ENCODE data around the gene ACY1. TPM values are rescaled to one million over a fixed set of nuclear protein-coding genes. Genes with fewer than 3 reads are reported as not detected.

The ACY1 gene
- total and polyA plus RNA-seq, 2 of the 13 experiments (the other 11 are each of a cell fraction or from before 2014, with no cell fraction given) = 113 to 162 TPM

- FAIRE-seq = no peak
- in situ Hi-C loops (cut with HindIII; ENCODE audit: extremely low pct_ligation_motif_present, low pct_unique_long_range_greater_than_20kb) (no loop called here), intact Hi-C loops (cut with micrococcal nuclease; ENCODE audit: unreplicated experiment) (no loop called here)
- Histone ChIP-seq H3K9me3 (ENCODE audit: low read length) (no peaks in the 10 kb centered on the region), H2AFZ (ENCODE audit: low read length) (no peak overlapping the region), H3K27ac (ENCODE audit: extremely low read length, insufficient read depth, low read length) (no peak overlapping the region), H3K36me3 (replicated peaks in 1 of 2; ENCODE audit: control insufficient read depth in 1 of 2, insufficient read depth in 2 of 2, low read length in 2 of 2) (no peaks in the 10 kb centered on the region), H3K4me3 (replicated peaks in 1 of 3; ENCODE audit: insufficient read depth in 1 of 3, low read depth in 2 of 3, low read length in 3 of 3) (no peak overlapping the region), H3K79me2 (ENCODE audit: insufficient read depth, low read length) (no peaks in the 10 kb centered on the region), H3K4me1 (ENCODE audit: insufficient read depth, low read length) (peaks cover 77% of the 10 kb centered on the region), H3K4me2 (ENCODE audit: low read depth, low read length) (no peak overlapping the region), H3K27me3 (ENCODE audit: control insufficient read depth in 1 of 2, insufficient read depth in 2 of 2, low read length in 2 of 2) (peaks cover 1 to 5% of the 10 kb centered on the region in 2 experiments; a peak in 2 of 5 replicates), H3K9ac (ENCODE audit: insufficient read depth, low read depth, low read length) (no peak overlapping the region), H4K20me1 (ENCODE audit: insufficient read depth, low read length) (no peaks in the 10 kb centered on the region)
- no peak for ATAC-seq
- no TSS peak for BruUV-seq (replicated peaks)
- WGBS (ENCODE audit: low lambda C conversion rate) = 70% methylated on average over 9 of the region's 11 CpGs
- DNase-seq (ENCODE audit: low spot score) = no peak
- ChIA-PET CTCF (ENCODE audit: low intra/inter-chr PET ratio, low total read pairs) (no interaction called here), POLR2A (no interaction called here)
- TF ChIP-seq, protein P1, sequence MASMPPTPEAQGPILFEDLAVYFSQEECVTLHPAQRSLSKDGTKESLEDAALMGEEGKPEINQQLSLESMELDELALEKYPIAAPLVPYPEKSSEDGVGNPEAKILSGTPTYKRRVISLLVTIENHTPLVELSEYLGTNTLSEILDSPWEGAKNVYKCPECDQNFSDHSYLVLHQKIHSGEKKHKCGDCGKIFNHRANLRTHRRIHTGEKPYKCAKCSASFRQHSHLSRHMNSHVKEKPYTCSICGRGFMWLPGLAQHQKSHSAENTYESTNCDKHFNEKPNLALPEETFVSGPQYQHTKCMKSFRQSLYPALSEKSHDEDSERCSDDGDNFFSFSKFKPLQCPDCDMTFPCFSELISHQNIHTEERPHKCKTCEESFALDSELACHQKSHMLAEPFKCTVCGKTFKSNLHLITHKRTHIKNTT (CRISPR knock-in tag; IDR thresholded peaks at IDR 0.05) = no peak
- TF ChIP-seq U2AF2 (IDR thresholded peaks at IDR 0.05; ENCODE audit: low read depth, low read length) (no peak), PBX3 (CRISPR knock-in tag; IDR thresholded peaks at IDR 0.05; ENCODE audit: borderline replicate concordance) (no peak), ZBTB4 (CRISPR knock-in tag; IDR thresholded peaks at IDR 0.05; ENCODE audit: borderline replicate concordance) (no peak), ETS1 (CRISPR knock-in tag; IDR thresholded peaks at IDR 0.05) (no peak), ZBTB25 (CRISPR knock-in tag; IDR thresholded peaks at IDR 0.05) (no peak), TAF15 (IDR thresholded peaks at IDR 0.05; ENCODE audit: low read depth, low read length, poor library complexity, severe bottlenecking) (no peak), NFIC (IDR thresholded peaks at IDR 0.05; ENCODE audit: low read length) (no peak)
- TF ChIP-seq, protein P2, sequence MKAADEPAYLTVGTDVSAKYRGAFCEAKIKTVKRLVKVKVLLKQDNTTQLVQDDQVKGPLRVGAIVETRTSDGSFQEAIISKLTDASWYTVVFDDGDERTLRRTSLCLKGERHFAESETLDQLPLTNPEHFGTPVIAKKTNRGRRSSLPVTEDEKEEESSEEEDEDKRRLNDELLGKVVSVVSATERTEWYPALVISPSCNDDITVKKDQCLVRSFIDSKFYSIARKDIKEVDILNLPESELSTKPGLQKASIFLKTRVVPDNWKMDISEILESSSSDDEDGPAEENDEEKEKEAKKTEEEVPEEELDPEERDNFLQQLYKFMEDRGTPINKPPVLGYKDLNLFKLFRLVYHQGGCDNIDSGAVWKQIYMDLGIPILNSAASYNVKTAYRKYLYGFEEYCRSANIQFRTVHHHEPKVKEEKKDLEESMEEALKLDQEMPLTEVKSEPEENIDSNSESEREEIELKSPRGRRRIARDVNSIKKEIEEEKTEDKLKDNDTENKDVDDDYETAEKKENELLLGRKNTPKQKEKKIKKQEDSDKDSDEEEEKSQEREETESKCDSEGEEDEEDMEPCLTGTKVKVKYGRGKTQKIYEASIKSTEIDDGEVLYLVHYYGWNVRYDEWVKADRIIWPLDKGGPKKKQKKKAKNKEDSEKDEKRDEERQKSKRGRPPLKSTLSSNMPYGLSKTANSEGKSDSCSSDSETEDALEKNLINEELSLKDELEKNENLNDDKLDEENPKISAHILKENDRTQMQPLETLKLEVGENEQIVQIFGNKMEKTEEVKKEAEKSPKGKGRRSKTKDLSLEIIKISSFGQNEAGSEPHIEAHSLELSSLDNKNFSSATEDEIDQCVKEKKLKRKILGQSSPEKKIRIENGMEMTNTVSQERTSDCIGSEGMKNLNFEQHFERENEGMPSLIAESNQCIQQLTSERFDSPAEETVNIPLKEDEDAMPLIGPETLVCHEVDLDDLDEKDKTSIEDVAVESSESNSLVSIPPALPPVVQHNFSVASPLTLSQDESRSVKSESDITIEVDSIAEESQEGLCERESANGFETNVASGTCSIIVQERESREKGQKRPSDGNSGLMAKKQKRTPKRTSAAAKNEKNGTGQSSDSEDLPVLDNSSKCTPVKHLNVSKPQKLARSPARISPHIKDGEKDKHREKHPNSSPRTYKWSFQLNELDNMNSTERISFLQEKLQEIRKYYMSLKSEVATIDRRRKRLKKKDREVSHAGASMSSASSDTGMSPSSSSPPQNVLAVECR (CRISPR knock-in tag; IDR thresholded peaks at IDR 0.05; ENCODE audit: borderline replicate concordance) = no peak
These were observed 47.5 kb downstream of the ACY1 start for GRCh38 chr3:52030714-52031310.

Measured in HepG2 (cell line).